Erythroblast (primary cell): Measurements from ENCODE around the gene MTO1.

Experiments
- GATA1 ChIP-seq: IDR thresholded peaks from 2 replicates; pipeline ENCODE4 v1.6.1; 2011; ENCODE audit warnings: low read depth, mild to moderate bottlenecking, control low read depth, low read length, moderate library complexity
- POLR2A ChIP-seq: IDR thresholded peaks from 2 replicates; pipeline ENCODE4 v1.6.1; 2011; ENCODE audit warnings: mild to moderate bottlenecking, low read length

GRCh38 chr6:73508776-73509175 is 47.2 kb downstream of the MTO1 start:
- TF ChIP-seq POLR2A (no peak), GATA1 (no peak)
